Ascending aorta (tissue), 2 donors: ENCODE data around the gene YARS1. TPM values are rescaled to one million over a fixed set of nuclear protein-coding genes. Genes with fewer than 3 reads are reported as not detected.

Experiments
- DNase-seq, 2 donors: peaks; one replicate each; pipeline ENCODE4 v3.0.0-alpha.2; 2019; ENCODE audit warnings: low spot score in 2 of 2
- H3K27ac ChIP-seq, 2 donors: fragments of 200-600 bp; sonication (generic); one replicate each; pipeline ENCODE4 v1.5.1; 2016 to 2017; ENCODE audit warnings: mild to moderate bottlenecking in 1 of 2
- H3K27me3 ChIP-seq: fragments of 200-600 bp; sonication (generic); one replicate; pipeline ENCODE4 v1.5.1; 2017
- H3K36me3 ChIP-seq, 2 donors: fragments of 200-600 bp; sonication (generic); one replicate each; pipeline ENCODE4 v1.5.1; 2016
- H3K4me1 ChIP-seq, 2 donors: fragments of 200-600 bp; sonication (generic); one replicate each; pipeline ENCODE4 v1.5.1; 2016 to 2017; ENCODE audit warnings: mild to moderate bottlenecking in 1 of 2
- H3K4me3 ChIP-seq, 2 donors: fragments of 200-600 bp; sonication (generic); one replicate each; pipeline ENCODE4 v1.5.1; 2016 to 2017; ENCODE audit warnings: mild to moderate bottlenecking in 1 of 2
- H3K9me3 ChIP-seq, 2 donors: fragments of 200-600 bp; sonication (generic); one replicate each; pipeline ENCODE4 v1.5.1; 2016
- intact Hi-C: fragments of 100-400 bp; cut with DNase I; formaldehyde crosslinking; loops from one replicate; pipeline ENCODE4 v1.15.1; 2023
- total RNA-seq: library from RNA; depleted of rRNA; stranded (reverse); fragments of >200 nt; gene quantifications from one replicate; pipeline ENCODE4 v1.1.0, GENCODE V29; 2016
- TF ChIP-seq, protein P1 (sequence below), 3 experiments: fragments of 200-600 bp in 2 of 3; fragments of 450-650 bp in 1 of 3; sonication (generic) in 2 of 3; IDR thresholded peaks; one replicate each; pipeline ENCODE4 v1.5.1; 2016 to 2019; ENCODE audit warnings: antibody characterized with exemption in 3 of 3, mild to moderate bottlenecking in 1 of 3, moderate library complexity in 1 of 3

The YARS1 gene
- total RNA-seq, result 48.9 TPM

DNA sequence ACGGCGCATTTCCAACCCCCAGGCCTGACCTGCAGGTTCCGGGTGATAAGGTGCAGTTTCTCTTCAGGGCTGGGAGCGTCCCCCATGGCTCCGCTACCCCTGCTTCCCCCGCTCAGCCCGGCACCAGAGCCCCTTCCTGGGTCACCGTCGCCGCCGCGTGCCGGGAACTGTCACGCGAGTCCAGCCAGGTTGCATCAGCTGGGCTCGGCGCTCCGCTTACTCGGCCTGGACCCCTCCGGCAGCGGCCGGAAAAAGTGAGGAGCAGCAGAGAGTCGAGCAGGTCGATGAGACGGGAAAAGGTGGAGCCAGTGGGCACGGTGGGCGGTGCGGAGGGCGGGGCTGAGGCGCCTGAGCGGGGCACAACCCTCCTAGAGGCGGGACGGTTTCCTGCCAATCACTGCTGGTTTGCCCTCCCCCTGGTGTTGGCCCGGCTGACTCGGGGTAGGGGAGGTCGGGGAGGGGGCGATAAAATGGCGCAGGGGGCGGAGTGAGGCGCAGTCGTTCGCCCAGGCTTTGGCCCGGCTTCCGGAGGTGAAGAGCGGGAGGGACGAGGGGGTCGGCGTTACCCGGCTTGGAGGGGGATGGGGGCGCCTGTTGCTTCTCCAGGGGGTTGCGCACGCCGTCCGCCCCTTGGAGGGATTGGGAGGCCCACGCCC lies at the start of gene YARS1, which contains the start of gene S100PBP:
Gene YARS1 (minus strand): TSS at position 200 of the 656 bp plus-strand sequence. CDS start 114 bp downstream, at position 86.
Gene S100PBP (plus strand): TSS at position 495 of the 656 bp plus-strand sequence. CDS start 8,447 bp downstream, outside the sequence.
- DNase-seq, result peak; percentile 94 to 100
- peak within 1 kb of the TSS; percentile 70 to 84 for H3K4me3 ChIP-seq
- TF ChIP-seq, protein P1, sequence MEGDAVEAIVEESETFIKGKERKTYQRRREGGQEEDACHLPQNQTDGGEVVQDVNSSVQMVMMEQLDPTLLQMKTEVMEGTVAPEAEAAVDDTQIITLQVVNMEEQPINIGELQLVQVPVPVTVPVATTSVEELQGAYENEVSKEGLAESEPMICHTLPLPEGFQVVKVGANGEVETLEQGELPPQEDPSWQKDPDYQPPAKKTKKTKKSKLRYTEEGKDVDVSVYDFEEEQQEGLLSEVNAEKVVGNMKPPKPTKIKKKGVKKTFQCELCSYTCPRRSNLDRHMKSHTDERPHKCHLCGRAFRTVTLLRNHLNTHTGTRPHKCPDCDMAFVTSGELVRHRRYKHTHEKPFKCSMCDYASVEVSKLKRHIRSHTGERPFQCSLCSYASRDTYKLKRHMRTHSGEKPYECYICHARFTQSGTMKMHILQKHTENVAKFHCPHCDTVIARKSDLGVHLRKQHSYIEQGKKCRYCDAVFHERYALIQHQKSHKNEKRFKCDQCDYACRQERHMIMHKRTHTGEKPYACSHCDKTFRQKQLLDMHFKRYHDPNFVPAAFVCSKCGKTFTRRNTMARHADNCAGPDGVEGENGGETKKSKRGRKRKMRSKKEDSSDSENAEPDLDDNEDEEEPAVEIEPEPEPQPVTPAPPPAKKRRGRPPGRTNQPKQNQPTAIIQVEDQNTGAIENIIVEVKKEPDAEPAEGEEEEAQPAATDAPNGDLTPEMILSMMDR (IDR thresholded peaks at IDR 0.05), result no peak
- H3K4me1 ChIP-seq, result peaks cover 13 to 36% of the 10 kb centered on the region in 2 donors
- H3K27me3 ChIP-seq, result no peaks in the 10 kb centered on the region
- intact Hi-C loops, result loop anchor here (1.0 to 5.0 kb wide), 4 partner anchors 54 to 365 kb away; partner anchors contain the start of genes FNDC5, SYNC, TRIM62 and ZBTB8OS
- H3K9me3 ChIP-seq, result no peaks in the 10 kb centered on the region
- H3K36me3 ChIP-seq, result no peaks in the 10 kb centered on the region
- peak within 1 kb of the TSS; percentile 91 to 92 for H3K27ac ChIP-seq

DNA sequence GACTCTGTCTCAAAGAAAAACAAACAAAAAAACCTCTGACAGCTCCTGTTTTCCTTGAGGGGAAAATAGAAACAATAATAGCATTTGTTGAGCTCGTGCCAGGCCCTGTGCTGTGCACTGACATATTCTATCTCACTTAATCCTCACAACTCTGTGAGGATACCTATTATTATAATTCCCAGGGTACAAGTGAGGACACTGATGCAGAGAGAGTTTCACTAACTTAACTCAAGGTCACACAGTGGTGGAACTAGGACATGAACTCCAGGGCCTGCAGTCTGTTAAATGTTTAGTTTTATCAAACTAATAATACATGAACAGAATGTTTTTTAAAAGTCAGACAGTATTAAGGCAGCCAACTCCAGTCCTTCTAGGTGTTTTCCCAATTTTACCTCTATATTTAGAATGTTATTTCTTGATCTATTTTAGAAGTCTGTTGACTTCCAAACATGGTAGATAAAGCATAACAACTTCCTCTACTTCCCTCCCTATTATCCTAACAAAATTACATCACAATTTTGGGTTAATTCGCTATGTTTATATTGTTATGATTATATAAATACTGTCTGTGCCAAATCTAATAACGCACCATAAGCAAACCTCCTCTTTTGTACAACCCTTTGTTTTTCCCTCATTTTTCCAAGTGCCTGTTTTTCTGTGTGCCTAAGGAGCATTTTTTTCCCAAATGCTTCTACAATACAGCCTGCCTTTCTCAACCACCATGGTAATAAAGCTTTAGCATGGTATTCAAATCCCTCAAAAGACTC lies 48.7 kb upstream of the YARS1 start:
- H3K27ac ChIP-seq, result peak overlapping the region; percentile 67 to 83
- DNase-seq, result no peak
- intact Hi-C loops, result no loop called here

DNA sequence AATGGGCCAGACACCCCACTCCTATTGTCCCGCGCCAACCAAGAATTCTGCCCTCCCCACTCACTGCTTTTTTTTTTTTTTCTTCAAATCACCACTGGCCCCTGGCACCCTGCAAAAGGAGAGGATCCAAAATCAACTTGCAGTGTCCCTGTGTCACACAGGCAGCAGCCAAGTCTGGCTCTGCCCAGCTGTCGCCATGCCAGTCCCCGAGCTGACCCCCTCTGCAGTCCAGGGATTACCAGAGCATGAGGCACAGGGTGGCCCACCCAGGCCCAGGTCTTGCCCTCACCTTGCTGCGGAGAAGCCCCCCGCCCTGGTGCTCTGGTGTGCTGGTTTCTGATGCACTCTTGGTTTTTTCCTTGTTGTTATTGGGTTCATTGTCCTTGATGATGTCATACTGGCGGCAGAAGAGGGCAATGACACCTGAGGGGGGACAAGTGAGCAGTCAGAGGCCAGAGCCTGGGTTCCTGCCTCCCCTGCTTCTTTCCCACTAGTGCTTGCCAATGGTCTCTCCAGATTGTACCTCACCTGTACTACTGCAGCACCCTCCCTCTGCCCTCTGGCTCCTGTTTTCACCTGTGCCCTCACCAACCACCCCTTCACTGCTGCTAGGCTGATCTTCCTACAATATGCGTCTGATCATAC lies 47.3 kb upstream of the YARS1 start:
- Histone ChIP-seq H3K9me3 (no peaks in the 10 kb centered on the region), H3K27ac (peak overlapping the region; percentile 67 to 83), H3K4me3 (no peak overlapping the region), H3K4me1 (peaks cover 20 to 50% of the 10 kb centered on the region in 2 donors), H3K27me3 (no peaks in the 10 kb centered on the region), H3K36me3 (no peaks in the 10 kb centered on the region)
- TF ChIP-seq, protein P1 (IDR thresholded peaks at IDR 0.05), result no peak
- DNase-seq, result peak in 1 of 2 donors; percentile 65
- intact Hi-C loops, result no loop called here

More for the DNA sequence above, 48.7 kb upstream of the YARS1 start:
- Histone ChIP-seq H3K4me1 (peaks cover 20 to 52% of the 10 kb centered on the region in 2 donors), H3K36me3 (no peaks in the 10 kb centered on the region), H3K27me3 (no peaks in the 10 kb centered on the region), H3K4me3 (no peak overlapping the region), H3K9me3 (no peaks in the 10 kb centered on the region)
- TF ChIP-seq, protein P1 (IDR thresholded peaks at IDR 0.05), result no peak

DNA sequence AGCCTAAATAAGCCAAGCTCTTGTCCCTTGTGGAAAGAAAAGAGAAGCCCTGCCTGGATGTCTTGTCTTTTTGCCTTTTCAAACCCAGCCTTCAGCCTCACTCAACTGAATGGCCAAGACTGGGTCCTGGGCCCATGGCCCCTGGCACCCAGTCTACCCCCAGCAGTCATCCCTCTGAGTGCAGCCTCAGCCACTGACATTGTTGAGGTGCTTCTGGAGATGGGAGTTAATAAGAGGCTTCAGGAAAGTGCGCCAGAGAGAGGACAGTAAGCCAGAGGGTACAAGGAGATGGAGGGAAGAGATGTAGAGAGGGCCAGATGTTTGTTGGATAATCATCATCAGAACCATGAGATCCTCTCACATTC lies 46.7 kb upstream of the YARS1 start:
- intact Hi-C loops, result no loop called here

More for the DNA sequence above, 46.7 kb upstream of the YARS1 start:
- DNase-seq, result peak in 1 of 2 donors; percentile 57
- Histone ChIP-seq H3K4me1 (peaks cover 20 to 50% of the 10 kb centered on the region in 2 donors), H3K27me3 (no peaks in the 10 kb centered on the region), H3K27ac (peak overlapping the region; percentile 67 to 83), H3K36me3 (no peaks in the 10 kb centered on the region), H3K9me3 (no peaks in the 10 kb centered on the region), H3K4me3 (no peak overlapping the region)
- TF ChIP-seq, protein P1 (IDR thresholded peaks at IDR 0.05), result no peak
